Measurements from ENCODE around the gene APAF1.

APAF1 gene

GRCh38 chr12:98770230-98770629 is 125.1 kb downstream of the APAF1 start:
- TF ChIP-seq, protein P1, sequence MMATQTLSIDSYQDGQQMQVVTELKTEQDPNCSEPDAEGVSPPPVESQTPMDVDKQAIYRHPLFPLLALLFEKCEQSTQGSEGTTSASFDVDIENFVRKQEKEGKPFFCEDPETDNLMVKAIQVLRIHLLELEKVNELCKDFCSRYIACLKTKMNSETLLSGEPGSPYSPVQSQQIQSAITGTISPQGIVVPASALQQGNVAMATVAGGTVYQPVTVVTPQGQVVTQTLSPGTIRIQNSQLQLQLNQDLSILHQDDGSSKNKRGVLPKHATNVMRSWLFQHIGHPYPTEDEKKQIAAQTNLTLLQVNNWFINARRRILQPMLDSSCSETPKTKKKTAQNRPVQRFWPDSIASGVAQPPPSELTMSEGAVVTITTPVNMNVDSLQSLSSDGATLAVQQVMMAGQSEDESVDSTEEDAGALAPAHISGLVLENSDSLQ (IDR thresholded peaks at IDR 0.05), result no peak
- no peak for TF ChIP-seq NFRKB (IDR thresholded peaks at IDR 0.05)
- no peak for TF ChIP-seq FOXA1 (IDR thresholded peaks at IDR 0.05)
- TF ChIP-seq BHLHE40 (IDR thresholded peaks at IDR 0.05; ENCODE audit: borderline replicate concordance), result no peak
- TF ChIP-seq CTBP1 (IDR thresholded peaks at IDR 0.05; ENCODE audit: borderline replicate concordance), result no peak
- TF ChIP-seq SUZ12 (IDR thresholded peaks at IDR 0.05), result no peak
- TF ChIP-seq TARDBP (IDR thresholded peaks at IDR 0.05), result no peak
- no peak for TF ChIP-seq ARNT (IDR thresholded peaks at IDR 0.05)
- TF ChIP-seq L3MBTL2 (conservative IDR thresholded peaks at IDR 0.05), result no peak
- TF ChIP-seq LEF1 (IDR thresholded peaks at IDR 0.05; ENCODE audit: borderline replicate concordance), result no peak
- no peak for TF ChIP-seq HDGF (IDR thresholded peaks at IDR 0.05; ENCODE audit: borderline replicate concordance)
- no peak for TF ChIP-seq FOXK2 (IDR thresholded peaks at IDR 0.05)
- TF ChIP-seq SP1 (IDR thresholded peaks at IDR 0.05), result no peak
- POLR2A ChIA-PET, result no interaction called here

GRCh38 chr12:98771811-98772752 is 127.0 kb downstream of the APAF1 start:
- CTCF ChIA-PET, result no interaction called here

More at GRCh38 chr12:98770230-98770629, 125.1 kb downstream of the APAF1 start:
- CTCF ChIA-PET, result interaction anchor here (0.6 to 0.7 kb wide), 2 partner anchors 10 to 20 kb away, joined by 3 to 7 read pairs; no protein-coding TSS in a partner anchor
- no peak for DNase-seq (ENCODE audit: extremely low spot score)

DNA sequence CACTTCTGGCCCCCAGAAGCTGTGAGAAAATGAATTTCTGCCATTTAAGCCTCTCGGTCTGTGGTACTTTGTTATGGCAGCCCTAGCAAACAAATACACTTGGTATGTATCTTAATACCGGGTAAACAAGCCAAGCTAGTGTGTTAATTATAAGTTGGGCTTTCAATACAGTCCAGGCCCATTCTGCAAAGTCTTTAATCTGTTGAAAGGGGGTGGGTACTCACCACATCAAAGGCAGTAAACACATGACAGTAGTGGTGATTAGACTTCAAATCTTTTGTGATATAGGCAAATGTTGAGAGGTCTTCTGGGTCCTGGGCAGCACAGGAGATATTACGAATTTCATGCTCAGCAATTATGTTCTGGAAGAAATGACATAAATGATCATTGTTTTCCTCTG is 127.7 kb downstream of the APAF1 start:
- ChIA-PET CTCF (no interaction called here), POLR2A (no interaction called here)
- DNase-seq (ENCODE audit: extremely low spot score), result no peak
- TF ChIP-seq LEF1 (IDR thresholded peaks at IDR 0.05; ENCODE audit: borderline replicate concordance) (no peak), HDGF (IDR thresholded peaks at IDR 0.05; ENCODE audit: borderline replicate concordance) (no peak), ELF4 (IDR thresholded peaks at IDR 0.05) (no peak), L3MBTL2 (conservative IDR thresholded peaks at IDR 0.05) (no peak), BHLHE40 (IDR thresholded peaks at IDR 0.05; ENCODE audit: borderline replicate concordance) (no peak), FOXA1 (IDR thresholded peaks at IDR 0.05) (no peak), FOXM1 (IDR thresholded peaks at IDR 0.05; ENCODE audit: borderline replicate concordance) (no peak), CTBP1 (IDR thresholded peaks at IDR 0.05; ENCODE audit: borderline replicate concordance) (no peak), SP1 (IDR thresholded peaks at IDR 0.05) (no peak), FOXK2 (IDR thresholded peaks at IDR 0.05) (no peak), ZNF384 (IDR thresholded peaks at IDR 0.05) (no peak), TARDBP (IDR thresholded peaks at IDR 0.05) (no peak), SUZ12 (IDR thresholded peaks at IDR 0.05) (no peak), ARNT (IDR thresholded peaks at IDR 0.05) (no peak), NFRKB (IDR thresholded peaks at IDR 0.05) (no peak)
- TF ChIP-seq, protein P1 (IDR thresholded peaks at IDR 0.05), result no peak

More at GRCh38 chr12:98771811-98772752, 127.0 kb downstream of the APAF1 start:
- POLR2A ChIA-PET, result no interaction called here
- TF ChIP-seq NFRKB (IDR thresholded peaks at IDR 0.05) (no peak), SUZ12 (IDR thresholded peaks at IDR 0.05) (no peak), ELF4 (IDR thresholded peaks at IDR 0.05) (no peak), FOXM1 (IDR thresholded peaks at IDR 0.05; ENCODE audit: borderline replicate concordance) (no peak), FOXK2 (IDR thresholded peaks at IDR 0.05) (no peak), CTBP1 (IDR thresholded peaks at IDR 0.05; ENCODE audit: borderline replicate concordance) (no peak), ZNF384 (IDR thresholded peaks at IDR 0.05) (no peak), HDGF (IDR thresholded peaks at IDR 0.05; ENCODE audit: borderline replicate concordance) (no peak), TARDBP (IDR thresholded peaks at IDR 0.05) (no peak), BHLHE40 (IDR thresholded peaks at IDR 0.05; ENCODE audit: borderline replicate concordance) (no peak), LEF1 (IDR thresholded peaks at IDR 0.05; ENCODE audit: borderline replicate concordance) (no peak), ARNT (IDR thresholded peaks at IDR 0.05) (no peak)
- no peak for DNase-seq (ENCODE audit: extremely low spot score)

- no peak for TF ChIP-seq NFRKB (IDR thresholded peaks at IDR 0.05)
- TF ChIP-seq ELF4 (IDR thresholded peaks at IDR 0.05), result no peak
- no peak for TF ChIP-seq BHLHE40 (IDR thresholded peaks at IDR 0.05; ENCODE audit: borderline replicate concordance)
- TF ChIP-seq, protein P1 (IDR thresholded peaks at IDR 0.05), result no peak
- no peak for TF ChIP-seq SP1 (IDR thresholded peaks at IDR 0.05)
- TF ChIP-seq SUZ12 (IDR thresholded peaks at IDR 0.05), result no peak
- TF ChIP-seq FOXA1 (IDR thresholded peaks at IDR 0.05), result no peak
- TF ChIP-seq FOXM1 (IDR thresholded peaks at IDR 0.05; ENCODE audit: borderline replicate concordance), result no peak
- TF ChIP-seq ARNT (IDR thresholded peaks at IDR 0.05), result no peak
- TF ChIP-seq FOXK2 (IDR thresholded peaks at IDR 0.05), result no peak
- TF ChIP-seq L3MBTL2 (conservative IDR thresholded peaks at IDR 0.05), result no peak
- no peak for TF ChIP-seq LEF1 (IDR thresholded peaks at IDR 0.05; ENCODE audit: borderline replicate concordance)
- no peak for TF ChIP-seq ZNF384 (IDR thresholded peaks at IDR 0.05)
- TF ChIP-seq HDGF (IDR thresholded peaks at IDR 0.05; ENCODE audit: borderline replicate concordance), result no peak
- no peak for TF ChIP-seq CTBP1 (IDR thresholded peaks at IDR 0.05; ENCODE audit: borderline replicate concordance)
- TF ChIP-seq TARDBP (IDR thresholded peaks at IDR 0.05), result no peak
- ChIA-PET CTCF (interaction anchor here (0.6 kb wide), 1 partner anchor 10 kb away, joined by 7 read pairs; no protein-coding TSS in a partner anchor), POLR2A (no interaction called here)
- no peak for DNase-seq (ENCODE audit: extremely low spot score)
Measured at GRCh38 chr12:98780261-98780660, 135.2 kb downstream of the APAF1 start.

DNA sequence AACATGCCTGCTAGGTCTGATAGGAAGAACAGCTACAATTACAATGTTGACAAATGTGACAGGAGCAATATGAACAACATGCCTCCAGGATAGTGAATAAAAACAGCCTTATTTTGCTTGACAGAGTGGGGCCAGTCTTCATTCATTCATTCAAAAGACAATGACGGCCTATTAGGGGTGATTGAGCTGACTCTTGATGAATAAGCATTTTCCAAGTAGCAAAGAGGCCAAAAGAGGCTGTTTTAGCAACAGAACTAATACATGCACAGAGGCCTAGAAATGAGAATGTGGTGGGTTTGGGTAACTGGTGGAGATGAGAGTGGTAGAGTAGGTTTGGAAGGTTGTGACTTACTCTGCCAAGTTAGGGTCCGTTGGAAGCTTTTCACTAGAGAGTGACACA is 138.3 kb downstream of the APAF1 start:
- ChIA-PET POLR2A (no interaction called here), CTCF (no interaction called here)
- DNase-seq (ENCODE audit: extremely low spot score), result no peak
- TF ChIP-seq ELF4 (IDR thresholded peaks at IDR 0.05) (no peak), FOXA1 (IDR thresholded peaks at IDR 0.05) (no peak), FOXM1 (IDR thresholded peaks at IDR 0.05; ENCODE audit: borderline replicate concordance) (no peak), ZNF384 (IDR thresholded peaks at IDR 0.05) (no peak), BHLHE40 (IDR thresholded peaks at IDR 0.05; ENCODE audit: borderline replicate concordance) (no peak), HDGF (IDR thresholded peaks at IDR 0.05; ENCODE audit: borderline replicate concordance) (no peak), SUZ12 (IDR thresholded peaks at IDR 0.05) (no peak), ARNT (IDR thresholded peaks at IDR 0.05) (no peak), LEF1 (IDR thresholded peaks at IDR 0.05; ENCODE audit: borderline replicate concordance) (no peak), L3MBTL2 (conservative IDR thresholded peaks at IDR 0.05) (no peak), FOXK2 (IDR thresholded peaks at IDR 0.05) (no peak), SP1 (IDR thresholded peaks at IDR 0.05) (no peak), TARDBP (IDR thresholded peaks at IDR 0.05) (no peak), CTBP1 (IDR thresholded peaks at IDR 0.05; ENCODE audit: borderline replicate concordance) (no peak), NFRKB (IDR thresholded peaks at IDR 0.05) (no peak)
- TF ChIP-seq, protein P1 (IDR thresholded peaks at IDR 0.05), result no peak
